ENCODE measurements around the gene CEP55.

CEP55 gene

GRCh38 chr10:93567277-93568104, 71.1 kb downstream of the CEP55 start:
- DNase-seq: no peak

GRCh38 chr10:93568105-93568390, 71.6 kb downstream of the CEP55 start:
- DNase-seq: no peak

GRCh38 chr10:93570383-93570782, 74.0 kb downstream of the CEP55 start:
- DNase-seq: no peak

- no peak for DNase-seq
Observed at GRCh38 chr10:93572606-93573005, 76.2 kb downstream of the CEP55 start.

GRCh38 chr10:93573051-93573909, 76.9 kb downstream of the CEP55 start:
- no peak for DNase-seq

GRCh38 chr10:93573924-93574323, 77.5 kb downstream of the CEP55 start:
- DNase-seq: no peak

- no peak for DNase-seq
Observed at GRCh38 chr10:93576888-93577287, 80.5 kb downstream of the CEP55 start.

- DNase-seq: no peak
Observed at GRCh38 chr10:93577565-93577964, 81.2 kb downstream of the CEP55 start.

Measured in SHP77 (cell line).